SU-DHL-6 (cell line): Measurements from ENCODE around the gene CA11.

Experiments used
- H2AFZ ChIP-seq: fragments of 200-600 bp; sonication (generic); 2 replicates; pipeline ENCODE4 v1.6.1; 2014; ENCODE audit warnings: low read depth, mild to moderate bottlenecking, moderate library complexity, mixed read lengths, antibody characterized with exemption, low read length; ENCODE audit not compliant: severe bottlenecking
- H3F3A ChIP-seq: fragments of 200-600 bp; shearing (Covaris generic); 2 replicates; pipeline ENCODE4 v1.6.0; 2016; ENCODE audit warnings: antibody characterized with exemption, mild to moderate bottlenecking; ENCODE audit not compliant: insufficient read depth
- H3K27ac ChIP-seq: fragments of 200-600 bp; sonication (generic); 2 replicates; pipeline ENCODE4 v1.5.1; 2016; ENCODE audit warnings: low read depth, mild to moderate bottlenecking, low read length, moderate library complexity, mixed read lengths
- H3K27me3 ChIP-seq: fragments of 200-600 bp; sonication (generic), shearing (Covaris generic); 2 replicates; pipeline ENCODE4 v1.6.0; 2014; ENCODE audit warnings: mild to moderate bottlenecking, low read length
- H3K36me3 ChIP-seq: fragments of 200-600 bp; sonication (generic); 2 replicates; pipeline ENCODE4 v1.6.1; 2014; ENCODE audit warnings: mild to moderate bottlenecking, low read length, mixed read lengths
- H3K4me2 ChIP-seq: fragments of 300-600, 200-600 bp; shearing (Covaris generic), sonication (generic); 2 replicates; pipeline ENCODE4 v1.6.0; 2014; ENCODE audit warnings: low read length, low read depth, mild to moderate bottlenecking; ENCODE audit not compliant: poor library complexity, severe bottlenecking
- H3K4me3 ChIP-seq: fragments of 200-600 bp; sonication (generic); 2 replicates; pipeline ENCODE4 v1.5.1; 2014; ENCODE audit warnings: antibody characterized with exemption, low read length, mild to moderate bottlenecking, mixed read lengths; ENCODE audit not compliant: insufficient read depth, poor library complexity, severe bottlenecking
- H3K79me2 ChIP-seq: fragments of 200-600 bp; sonication (generic); 2 replicates; pipeline ENCODE4 v1.6.1; 2014; ENCODE audit warnings: mild to moderate bottlenecking, low read length, moderate library complexity; ENCODE audit not compliant: insufficient read depth
- H3K9ac ChIP-seq: fragments of 200-600 bp; sonication (generic); 2 replicates; pipeline ENCODE4 v1.7.0; 2014; ENCODE audit warnings: mild to moderate bottlenecking, low read length
- H3K9me2 ChIP-seq: fragments of 200-600 bp; sonication (generic); replicated peaks from 2 replicates; pipeline ENCODE4 v1.6.1; 2014; ENCODE audit warnings: low read length; ENCODE audit not compliant: insufficient read depth
- H3K9me3 ChIP-seq: fragments of 200-600 bp; sonication (generic); 2 replicates; pipeline ENCODE4 v1.6.1; 2014; ENCODE audit warnings: low read length, mixed read lengths; ENCODE audit not compliant: insufficient read depth
- H4K20me1 ChIP-seq: fragments of 200-600 bp; sonication (generic); 2 replicates; pipeline ENCODE4 v1.6.1; 2014; ENCODE audit warnings: low read depth, mild to moderate bottlenecking, antibody characterized with exemption, low read length, moderate library complexity, mixed read lengths
- EZH2phosphoT487 ChIP-seq: fragments of 200-600 bp; sonication (generic), shearing (Covaris generic); conservative IDR thresholded peaks from 2 replicates; pipeline ENCODE4 v1.6.1; 2018; ENCODE audit warnings: mild to moderate bottlenecking, antibody characterized with exemption, low read length, moderate library complexity, mixed read lengths
- TF ChIP-seq, protein P1 (sequence below): fragments of 200-600 bp; sonication (generic); IDR thresholded peaks from one replicate; pipeline ENCODE4 v1.5.1; 2017; ENCODE audit warnings: antibody characterized with exemption, mild to moderate bottlenecking, low read length, moderate library complexity; ENCODE audit not compliant: insufficient read depth, poor library complexity, severe bottlenecking

Gene CA11

DNA sequence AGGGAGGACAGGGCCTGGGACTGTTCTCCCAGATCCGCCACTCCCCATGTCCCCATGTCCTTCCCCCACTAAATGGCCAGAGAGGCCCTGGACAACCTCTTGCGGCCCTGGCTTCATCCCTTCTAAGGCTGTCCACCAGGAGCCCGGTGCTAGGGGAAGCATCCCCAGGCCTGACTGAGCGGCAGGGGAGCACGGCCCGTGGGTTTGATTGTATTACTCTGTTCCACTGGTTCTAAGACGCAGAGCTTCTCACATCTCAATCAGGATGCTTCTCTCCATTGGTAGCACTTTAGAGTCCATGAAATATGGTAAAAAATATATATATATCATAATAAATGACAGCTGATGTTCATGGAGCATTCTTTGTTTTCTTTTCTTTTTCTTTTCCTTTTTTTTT lies 38.6 kb downstream of the CA11 start:
- Histone ChIP-seq H3K79me2 (no peaks in the 10 kb centered on the region), H3K4me2 (no peak overlapping the region), H3K9me2 (no peaks in the 10 kb centered on the region), H3K36me3 (no peaks in the 10 kb centered on the region), H3K27me3 (no peaks in the 10 kb centered on the region), H3K9ac (no peak overlapping the region), H3K9me3 (no peaks in the 10 kb centered on the region), H3F3A (no peaks in the 10 kb centered on the region), H2AFZ (no peak overlapping the region), H3K27ac (no peak overlapping the region), H3K4me3 (no peak overlapping the region), H4K20me1 (no peaks in the 10 kb centered on the region)
- TF ChIP-seq, protein P1, sequence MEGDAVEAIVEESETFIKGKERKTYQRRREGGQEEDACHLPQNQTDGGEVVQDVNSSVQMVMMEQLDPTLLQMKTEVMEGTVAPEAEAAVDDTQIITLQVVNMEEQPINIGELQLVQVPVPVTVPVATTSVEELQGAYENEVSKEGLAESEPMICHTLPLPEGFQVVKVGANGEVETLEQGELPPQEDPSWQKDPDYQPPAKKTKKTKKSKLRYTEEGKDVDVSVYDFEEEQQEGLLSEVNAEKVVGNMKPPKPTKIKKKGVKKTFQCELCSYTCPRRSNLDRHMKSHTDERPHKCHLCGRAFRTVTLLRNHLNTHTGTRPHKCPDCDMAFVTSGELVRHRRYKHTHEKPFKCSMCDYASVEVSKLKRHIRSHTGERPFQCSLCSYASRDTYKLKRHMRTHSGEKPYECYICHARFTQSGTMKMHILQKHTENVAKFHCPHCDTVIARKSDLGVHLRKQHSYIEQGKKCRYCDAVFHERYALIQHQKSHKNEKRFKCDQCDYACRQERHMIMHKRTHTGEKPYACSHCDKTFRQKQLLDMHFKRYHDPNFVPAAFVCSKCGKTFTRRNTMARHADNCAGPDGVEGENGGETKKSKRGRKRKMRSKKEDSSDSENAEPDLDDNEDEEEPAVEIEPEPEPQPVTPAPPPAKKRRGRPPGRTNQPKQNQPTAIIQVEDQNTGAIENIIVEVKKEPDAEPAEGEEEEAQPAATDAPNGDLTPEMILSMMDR = no peak
- no peak for TF ChIP-seq EZH2phosphoT487

DNA sequence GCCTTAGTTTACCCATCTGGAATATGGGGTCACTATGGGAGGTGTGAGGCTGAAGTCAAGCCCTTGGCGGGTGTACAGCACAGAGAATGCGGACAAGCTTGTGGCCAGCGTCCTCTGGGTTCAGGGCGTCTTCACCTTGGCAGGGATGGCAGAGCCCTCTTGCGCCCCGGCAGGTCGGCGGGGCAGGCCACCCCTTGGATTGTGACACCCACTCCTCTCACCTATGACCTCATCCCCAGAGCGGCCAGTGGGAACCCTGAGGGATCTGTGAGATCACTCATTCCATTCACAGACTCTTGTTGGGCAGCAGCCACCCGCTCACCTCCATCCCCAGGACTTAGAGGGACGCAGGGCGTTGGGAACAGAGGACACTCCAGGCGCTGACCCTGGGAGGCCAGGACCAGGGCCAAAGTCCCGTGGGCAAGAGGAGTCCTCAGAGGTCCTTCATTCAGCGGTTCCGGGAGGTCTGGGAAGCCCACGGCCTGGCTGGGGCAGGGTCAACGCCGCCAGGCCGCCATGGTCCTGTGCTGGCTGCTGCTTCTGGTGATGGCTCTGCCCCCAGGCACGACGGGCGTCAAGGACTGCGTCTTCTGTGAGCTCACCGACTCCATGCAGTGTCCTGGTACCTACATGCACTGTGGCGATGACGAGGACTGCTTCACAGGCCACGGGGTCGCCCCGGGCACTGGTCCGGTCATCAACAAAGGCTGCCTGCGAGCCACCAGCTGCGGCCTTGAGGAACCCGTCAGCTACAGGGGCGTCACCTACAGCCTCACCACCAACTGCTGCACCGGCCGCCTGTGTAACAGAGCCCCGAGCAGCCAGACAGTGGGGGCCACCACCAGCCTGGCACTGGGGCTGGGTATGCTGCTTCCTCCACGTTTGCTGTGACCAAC lies 39.3 kb downstream of the CA11 start, which contains the start of gene SPACA4:
TSS of gene SPACA4 (plus strand) at position 280 of the 896 bp plus-strand sequence. CDS start at position 517, 237 bp downstream.
- Histone ChIP-seq H3K79me2 (no peaks in the 10 kb centered on the region), H3K27me3 (no peaks in the 10 kb centered on the region), H3K4me3 (no peak within 1 kb of the TSS), H3F3A (no peaks in the 10 kb centered on the region), H3K4me2 (no peak within 1 kb of the TSS), H3K36me3 (no peaks in the 10 kb centered on the region), H4K20me1 (no peaks in the 10 kb centered on the region), H3K9me3 (no peaks in the 10 kb centered on the region), H3K27ac (no peak within 1 kb of the TSS), H3K9me2 (no peaks in the 10 kb centered on the region), H3K9ac (no peak within 1 kb of the TSS), H2AFZ (no peak within 1 kb of the TSS)
- TF ChIP-seq, protein P1 = no peak
- no peak for TF ChIP-seq EZH2phosphoT487

DNA sequence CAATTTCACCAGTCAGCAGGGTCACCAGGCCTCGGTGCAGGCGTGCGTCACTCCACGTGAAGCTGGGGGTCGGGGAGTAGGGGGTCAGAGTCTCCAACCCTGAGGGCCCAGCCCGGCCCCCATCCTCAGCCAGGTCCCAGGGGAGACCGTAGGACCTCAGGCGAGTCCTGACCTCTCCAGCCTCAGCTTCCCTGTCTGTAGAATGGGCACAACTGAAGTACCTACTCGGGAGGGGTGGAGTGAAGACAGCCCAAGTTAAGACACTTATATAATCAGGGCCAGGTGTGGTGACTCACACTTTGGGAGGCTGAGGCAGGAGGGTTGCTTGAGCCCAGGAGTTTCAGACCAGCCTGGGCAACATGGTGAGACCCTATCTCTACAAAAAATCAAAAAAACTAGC lies 42.1 kb downstream of the CA11 start:
- Histone ChIP-seq H3K9me2 (no peaks in the 10 kb centered on the region), H3K9me3 (no peaks in the 10 kb centered on the region), H3K4me3 (no peak overlapping the region), H3K27me3 (no peaks in the 10 kb centered on the region), H3K4me2 (no peak overlapping the region), H3F3A (no peaks in the 10 kb centered on the region), H2AFZ (no peak overlapping the region), H3K36me3 (no peaks in the 10 kb centered on the region), H4K20me1 (no peaks in the 10 kb centered on the region), H3K9ac (no peak overlapping the region), H3K79me2 (no peaks in the 10 kb centered on the region), H3K27ac (no peak overlapping the region)
- no peak for TF ChIP-seq EZH2phosphoT487
- TF ChIP-seq, protein P1 = no peak
